ENCODE results near the gene ATE1. TPM values are rescaled to one million over a fixed set of nuclear protein-coding genes. Genes with fewer than 3 reads are reported as not detected.
"Not testable (repeated sequence)": the region's sequence is repeated elsewhere in the genome, so short reads cannot be mapped to it uniquely, and the experiment has no call there.

ATE1 gene
- polyA plus RNA-seq, 2 donors, result 3.7 to 6.8 TPM

DNA sequence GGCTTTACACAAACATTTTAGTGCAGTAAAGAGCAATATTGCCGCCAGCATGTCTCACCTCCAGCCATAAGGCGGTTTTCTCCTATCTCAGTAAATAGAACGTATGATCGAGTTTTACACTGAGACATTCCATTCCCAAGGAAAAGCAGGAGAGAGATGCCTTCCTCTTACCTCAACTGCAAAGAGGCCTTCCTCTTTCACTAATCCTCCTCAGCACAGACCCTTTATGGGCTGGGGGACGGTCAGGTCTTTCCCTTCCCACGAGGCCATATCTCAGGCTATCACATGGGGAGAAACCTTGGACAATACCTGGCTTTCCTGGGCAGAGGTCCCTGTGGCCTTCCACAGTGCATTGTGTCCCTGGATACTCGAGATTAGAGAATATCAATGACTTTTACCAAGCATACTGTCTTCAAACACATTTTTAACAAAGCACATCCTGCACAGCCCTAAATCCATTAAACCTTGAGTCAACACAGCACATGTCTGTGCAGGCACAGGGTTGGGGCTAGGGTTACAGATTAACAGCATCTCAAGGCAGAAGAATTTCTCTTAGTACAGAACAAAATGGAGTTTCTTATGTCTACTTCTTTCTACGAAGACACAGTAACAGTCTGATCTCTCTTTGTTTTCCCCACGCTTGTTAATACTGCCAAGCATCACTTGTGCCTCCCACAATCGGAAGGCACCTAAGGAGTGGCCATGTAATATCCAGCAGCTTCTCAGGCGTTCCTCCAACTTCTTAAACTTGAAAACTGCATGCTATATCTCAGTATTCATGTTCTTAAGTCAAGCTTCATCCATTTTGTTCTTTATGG, 2.6 kb upstream of the ATE1 start:
- H3K27me3 ChIP-seq (ENCODE audit: control insufficient read depth in 1 of 2, insufficient read depth in 2 of 2, low read length in 2 of 2); H3K9me3 ChIP-seq (ENCODE audit: control insufficient read depth in 2 of 2, insufficient read depth in 1 of 2, low read depth in 1 of 2, low read length in 1 of 2); H3K36me3 ChIP-seq (ENCODE audit: control insufficient read depth in 2 of 2, insufficient read depth in 2 of 2, low read length in 1 of 2); H3K4me3 ChIP-seq (ENCODE audit: low read depth in 1 of 2, low read length in 2 of 2); H3K4me1 ChIP-seq (ENCODE audit: control insufficient read depth in 2 of 2, insufficient read depth in 2 of 2, low read length in 1 of 2): not testable (repeated sequence)
- 49 to 50% methylated on average over 11 of the region's 11 CpGs for WGBS, 2 donors
- peak overlapping the region in 1 of 2 donors; percentile 40 for H3K27ac ChIP-seq (ENCODE audit: low read depth in 2 of 2, low read length in 1 of 2)

DNA sequence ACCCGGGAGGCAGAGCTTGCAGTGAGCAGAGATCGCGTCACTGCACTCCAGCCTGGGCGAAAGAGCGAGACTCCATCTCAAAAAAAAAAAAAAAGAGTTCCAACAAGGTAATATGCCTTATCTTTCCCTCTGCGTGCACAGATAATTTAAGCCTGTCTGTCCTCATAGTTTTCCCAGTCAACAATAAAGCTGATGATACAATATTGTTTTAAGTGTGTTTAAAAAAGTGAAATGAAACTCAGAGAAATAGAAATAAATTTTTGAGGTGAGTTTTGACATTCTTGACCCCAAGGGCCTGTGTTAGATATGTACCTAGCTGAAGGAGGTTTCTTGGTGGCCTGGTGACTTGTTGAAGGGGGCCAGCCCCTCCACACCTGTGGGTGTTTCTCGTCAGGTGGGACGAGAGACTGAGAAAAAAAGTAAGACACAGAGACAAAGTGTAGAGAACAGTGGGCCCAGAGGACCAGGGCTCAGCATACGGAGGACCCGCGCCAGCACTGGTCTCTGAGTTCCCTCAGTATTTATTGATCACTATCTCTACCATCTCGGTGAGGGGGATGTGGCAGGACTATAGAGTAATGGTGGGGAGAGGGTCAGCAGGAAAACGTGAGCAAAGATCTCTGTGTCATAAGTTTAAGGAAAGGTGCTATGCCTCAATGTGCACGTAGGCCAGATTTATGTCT, 1.9 kb upstream of the ATE1 start:
- H3K27me3 ChIP-seq (ENCODE audit: control insufficient read depth in 1 of 2, insufficient read depth in 2 of 2, low read length in 2 of 2); H3K4me3 ChIP-seq (ENCODE audit: low read depth in 1 of 2, low read length in 2 of 2); H3K36me3 ChIP-seq (ENCODE audit: control insufficient read depth in 2 of 2, insufficient read depth in 2 of 2, low read length in 1 of 2); H3K4me1 ChIP-seq (ENCODE audit: control insufficient read depth in 2 of 2, insufficient read depth in 2 of 2, low read length in 1 of 2); H3K9me3 ChIP-seq (ENCODE audit: control insufficient read depth in 2 of 2, insufficient read depth in 1 of 2, low read depth in 1 of 2, low read length in 1 of 2): not testable (repeated sequence)
- WGBS, 2 donors, result 81 to 82% methylated on average over 14 of the region's 14 CpGs
- peak overlapping the region in 1 of 2 donors; percentile 40 for H3K27ac ChIP-seq (ENCODE audit: low read depth in 2 of 2, low read length in 1 of 2)

DNA sequence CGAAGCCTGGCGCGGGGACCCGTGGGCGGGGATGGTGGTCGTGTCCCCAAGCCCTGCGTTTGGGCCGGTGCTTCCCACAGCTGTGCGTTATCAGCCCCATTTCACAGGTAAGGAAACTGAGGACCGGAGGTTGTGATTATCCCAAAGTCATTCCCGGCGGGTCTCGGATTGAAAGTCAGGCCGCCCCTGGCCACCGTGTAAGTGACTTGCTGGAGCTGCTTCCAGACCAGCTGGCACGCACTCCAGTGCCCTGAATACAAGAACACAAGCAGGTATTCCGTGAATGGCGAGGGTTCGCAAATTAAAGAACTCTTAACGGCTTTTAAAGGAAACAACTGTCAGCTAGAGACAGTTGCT, 675 bp upstream of the ATE1 start:
- Histone ChIP-seq H3K36me3 (ENCODE audit: control insufficient read depth in 2 of 2, insufficient read depth in 2 of 2, low read length in 1 of 2) (no peaks in the 10 kb centered on the region), H3K4me1 (ENCODE audit: control insufficient read depth in 2 of 2, insufficient read depth in 2 of 2, low read length in 1 of 2) (peaks cover 0 to 4% of the 10 kb centered on the region in 2 donors), H3K27ac (ENCODE audit: low read depth in 2 of 2, low read length in 1 of 2) (peak overlapping the region; percentile 93 to 98), H3K9me3 (ENCODE audit: control insufficient read depth in 2 of 2, insufficient read depth in 1 of 2, low read depth in 1 of 2, low read length in 1 of 2) (no peaks in the 10 kb centered on the region), H3K4me3 (ENCODE audit: low read depth in 1 of 2, low read length in 2 of 2) (peak overlapping the region; percentile 75 to 94), H3K27me3 (ENCODE audit: control insufficient read depth in 1 of 2, insufficient read depth in 2 of 2, low read length in 2 of 2) (no peaks in the 10 kb centered on the region)
- WGBS, 2 donors, result 1 to 2% methylated on average over 20 of the region's 20 CpGs

DNA sequence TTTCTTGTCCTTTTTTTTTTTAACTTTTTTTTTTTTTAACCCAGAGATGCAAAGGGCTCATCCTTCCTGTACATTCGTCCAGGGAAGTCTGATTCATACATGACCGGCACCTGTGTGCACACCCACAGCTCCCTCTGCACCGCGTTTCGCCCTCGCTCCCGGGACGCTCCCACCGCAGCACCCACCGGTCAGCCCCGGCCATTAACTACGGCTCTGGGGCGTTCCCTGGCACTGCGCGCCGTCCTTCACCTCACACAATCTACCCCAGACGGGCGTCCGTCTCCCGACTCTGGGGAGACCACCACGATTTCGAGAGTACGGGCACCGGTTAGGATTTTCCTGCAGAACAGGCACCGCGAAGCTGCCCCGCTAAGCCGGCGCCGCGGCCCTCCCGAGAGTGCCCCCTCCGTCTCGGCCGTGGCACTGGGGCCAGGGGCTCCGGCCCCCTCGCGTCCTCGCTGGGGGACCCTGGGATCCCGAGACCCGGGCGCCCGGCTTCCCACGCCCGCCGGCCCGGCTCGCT, 452 bp downstream of the ATE1 start:
- H3K27ac ChIP-seq (ENCODE audit: low read depth in 2 of 2, low read length in 1 of 2), result peak overlapping the region; percentile 93 to 98
- peaks cover 0 to 2% of the 10 kb centered on the region in 2 donors for H3K36me3 ChIP-seq (ENCODE audit: control insufficient read depth in 2 of 2, insufficient read depth in 2 of 2, low read length in 1 of 2)
- H3K9me3 ChIP-seq (ENCODE audit: control insufficient read depth in 2 of 2, insufficient read depth in 1 of 2, low read depth in 1 of 2, low read length in 1 of 2), result no peaks in the 10 kb centered on the region
- WGBS, 2 donors, result 1% methylated on average over 45 to 48 of the region's 48 CpGs
- H3K4me3 ChIP-seq (ENCODE audit: low read depth in 1 of 2, low read length in 2 of 2), result peak overlapping the region; percentile 75 to 94
- peaks cover 0 to 4% of the 10 kb centered on the region in 2 donors for H3K4me1 ChIP-seq (ENCODE audit: control insufficient read depth in 2 of 2, insufficient read depth in 2 of 2, low read length in 1 of 2)
- no peaks in the 10 kb centered on the region for H3K27me3 ChIP-seq (ENCODE audit: control insufficient read depth in 1 of 2, insufficient read depth in 2 of 2, low read length in 2 of 2)

DNA sequence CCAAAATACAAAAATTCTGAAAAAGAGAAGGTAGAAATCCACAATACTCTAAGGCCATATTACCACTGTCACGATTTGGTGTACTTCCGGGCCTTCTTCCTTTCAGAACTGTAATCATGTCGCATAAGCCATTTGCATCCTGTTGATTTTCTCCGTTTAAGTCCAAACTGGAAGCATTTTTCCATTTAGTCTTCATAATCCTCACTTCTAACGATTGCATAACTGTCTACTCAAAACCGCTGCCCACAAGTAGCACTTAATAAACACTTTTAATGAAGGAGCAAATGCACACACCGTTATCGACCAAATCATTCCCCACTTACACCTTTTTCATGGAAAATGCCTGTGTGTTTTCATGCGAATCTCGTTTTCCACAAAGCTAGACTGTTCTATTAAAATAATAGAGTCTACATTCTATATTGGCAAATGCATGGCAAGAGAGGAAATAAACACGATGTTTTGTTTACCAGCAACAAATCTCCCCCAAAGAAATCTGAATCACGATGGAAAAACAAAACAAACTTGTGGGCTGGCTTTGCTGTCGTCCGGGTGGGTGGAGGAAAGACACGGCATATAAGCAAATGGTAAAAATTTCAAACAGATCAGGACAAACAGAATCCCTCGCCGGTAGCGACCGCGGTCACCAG, 1.0 kb downstream of the ATE1 start:
- H3K36me3 ChIP-seq (ENCODE audit: control insufficient read depth in 2 of 2, insufficient read depth in 2 of 2, low read length in 1 of 2), result peaks cover 0 to 2% of the 10 kb centered on the region in 2 donors
- no peaks in the 10 kb centered on the region for H3K27me3 ChIP-seq (ENCODE audit: control insufficient read depth in 1 of 2, insufficient read depth in 2 of 2, low read length in 2 of 2)
- no peaks in the 10 kb centered on the region for H3K9me3 ChIP-seq (ENCODE audit: control insufficient read depth in 2 of 2, insufficient read depth in 1 of 2, low read depth in 1 of 2, low read length in 1 of 2)
- WGBS, 2 donors, result 1% methylated on average over 20 of the region's 20 CpGs
- H3K27ac ChIP-seq (ENCODE audit: low read depth in 2 of 2, low read length in 1 of 2), result peak overlapping the region; percentile 93 to 98
- H3K4me3 ChIP-seq (ENCODE audit: low read depth in 1 of 2, low read length in 2 of 2), result peak overlapping the region; percentile 75 to 94
- H3K4me1 ChIP-seq (ENCODE audit: control insufficient read depth in 2 of 2, insufficient read depth in 2 of 2, low read length in 1 of 2), result peaks cover 0 to 4% of the 10 kb centered on the region in 2 donors

DNA sequence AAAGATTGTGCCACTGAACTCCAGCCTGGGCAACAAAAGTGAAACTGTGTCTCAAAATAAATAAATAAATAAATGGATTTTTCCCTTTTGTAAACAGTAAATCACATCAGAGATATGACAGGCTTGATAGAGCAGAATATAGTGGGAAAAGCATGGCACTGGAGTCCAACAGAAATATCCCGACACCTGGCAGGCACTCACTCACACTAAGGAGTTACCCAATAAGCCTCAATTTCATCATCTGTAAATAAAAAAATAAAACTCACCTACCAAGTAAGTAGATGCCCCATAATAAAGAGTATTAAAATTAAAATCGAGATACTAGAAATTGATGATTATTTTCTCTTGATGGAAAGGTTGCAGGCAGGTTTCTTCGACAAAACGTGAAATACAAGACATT, 1.7 kb downstream of the ATE1 start:
- Histone ChIP-seq H3K9me3 (ENCODE audit: control insufficient read depth in 2 of 2, insufficient read depth in 1 of 2, low read depth in 1 of 2, low read length in 1 of 2) (no peaks in the 10 kb centered on the region), H3K4me3 (ENCODE audit: low read depth in 1 of 2, low read length in 2 of 2) (no peak overlapping the region), H3K27me3 (ENCODE audit: control insufficient read depth in 1 of 2, insufficient read depth in 2 of 2, low read length in 2 of 2) (no peaks in the 10 kb centered on the region), H3K27ac (ENCODE audit: low read depth in 2 of 2, low read length in 1 of 2) (no peak overlapping the region), H3K4me1 (ENCODE audit: control insufficient read depth in 2 of 2, insufficient read depth in 2 of 2, low read length in 1 of 2) (peaks cover 0 to 4% of the 10 kb centered on the region in 2 donors), H3K36me3 (ENCODE audit: control insufficient read depth in 2 of 2, insufficient read depth in 2 of 2, low read length in 1 of 2) (peaks cover 0 to 5% of the 10 kb centered on the region in 2 donors)
- 80 to 83% methylated on average over 4 of the region's 4 CpGs for WGBS, 2 donors

DNA sequence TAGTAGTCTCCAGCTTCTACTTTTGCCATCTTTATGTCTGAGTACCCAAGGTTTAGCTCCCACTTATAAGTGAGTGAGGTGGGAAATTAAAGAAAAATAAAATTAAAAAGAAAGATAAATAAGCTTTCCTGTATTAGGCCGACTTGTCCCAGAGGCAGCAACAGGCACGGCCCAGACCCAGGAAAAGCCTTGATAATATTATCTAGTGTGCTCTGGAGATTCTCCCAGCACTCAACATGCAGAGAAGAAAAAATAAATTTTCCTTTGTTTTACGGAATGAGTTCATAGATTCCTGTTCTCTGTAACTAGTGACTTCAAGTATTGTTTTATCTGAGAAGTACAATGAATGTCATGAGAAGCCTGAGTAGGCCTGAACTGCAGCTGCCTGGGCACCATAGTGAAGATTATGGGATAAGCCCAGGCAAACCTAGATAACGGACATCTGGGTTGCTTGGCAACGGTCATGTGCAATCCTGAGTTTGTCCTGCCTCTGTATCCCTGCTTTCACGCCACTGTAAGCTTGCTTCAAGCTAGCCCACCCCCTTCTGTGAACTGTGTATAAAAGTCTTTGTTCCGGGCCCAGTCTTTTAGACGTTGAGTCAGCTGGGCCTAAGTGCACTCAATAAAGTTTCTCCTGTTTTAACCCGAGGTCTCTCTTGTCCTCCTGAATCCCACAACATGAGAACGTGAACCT, 6.4 kb downstream of the ATE1 start:
- no peaks in the 10 kb centered on the region for H3K27me3 ChIP-seq (ENCODE audit: control insufficient read depth in 1 of 2, insufficient read depth in 2 of 2, low read length in 2 of 2)
- WGBS, 2 donors, result 72 to 73% methylated on average over 10 of the region's 10 CpGs
- H3K27ac ChIP-seq (ENCODE audit: low read depth in 2 of 2, low read length in 1 of 2), result no peak overlapping the region
- H3K36me3 ChIP-seq (ENCODE audit: control insufficient read depth in 2 of 2, insufficient read depth in 2 of 2, low read length in 1 of 2), result peaks cover 0 to 7% of the 10 kb centered on the region in 2 donors
- H3K4me3 ChIP-seq (ENCODE audit: low read depth in 1 of 2, low read length in 2 of 2), result no peak overlapping the region
- no peaks in the 10 kb centered on the region for H3K9me3 ChIP-seq (ENCODE audit: control insufficient read depth in 2 of 2, insufficient read depth in 1 of 2, low read depth in 1 of 2, low read length in 1 of 2)
- no peaks in the 10 kb centered on the region for H3K4me1 ChIP-seq (ENCODE audit: control insufficient read depth in 2 of 2, insufficient read depth in 2 of 2, low read length in 1 of 2)

DNA sequence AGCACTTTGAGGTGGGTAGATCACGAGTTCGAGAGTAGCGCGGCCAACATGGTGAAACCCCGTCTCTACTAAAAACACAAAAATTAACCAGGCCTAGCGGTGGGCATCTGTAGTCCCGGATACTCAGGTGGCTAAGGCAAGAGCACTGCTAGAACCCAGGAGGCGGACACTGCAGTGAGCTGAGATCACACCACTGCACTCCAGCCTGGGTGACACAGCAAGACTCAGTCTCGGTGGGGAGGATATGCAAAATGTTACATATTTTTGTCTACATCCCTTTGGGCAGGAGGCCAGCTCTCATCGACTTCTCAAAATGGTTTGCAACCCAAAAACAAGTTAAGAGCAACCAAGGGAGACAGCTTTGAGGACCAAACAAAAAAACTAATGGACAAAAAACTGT, 8.2 kb downstream of the ATE1 start:
- peaks cover 0 to 7% of the 10 kb centered on the region in 2 donors for H3K36me3 ChIP-seq (ENCODE audit: control insufficient read depth in 2 of 2, insufficient read depth in 2 of 2, low read length in 1 of 2)
- H3K9me3 ChIP-seq (ENCODE audit: control insufficient read depth in 2 of 2, insufficient read depth in 1 of 2, low read depth in 1 of 2, low read length in 1 of 2), result no peaks in the 10 kb centered on the region
- no peaks in the 10 kb centered on the region for H3K27me3 ChIP-seq (ENCODE audit: control insufficient read depth in 1 of 2, insufficient read depth in 2 of 2, low read length in 2 of 2)
- WGBS, 2 donors, result 89 to 94% methylated on average over 10 of the region's 10 CpGs
- no peaks in the 10 kb centered on the region for H3K4me1 ChIP-seq (ENCODE audit: control insufficient read depth in 2 of 2, insufficient read depth in 2 of 2, low read length in 1 of 2)
- no peak overlapping the region for H3K27ac ChIP-seq (ENCODE audit: low read depth in 2 of 2, low read length in 1 of 2)
- no peak overlapping the region for H3K4me3 ChIP-seq (ENCODE audit: low read depth in 1 of 2, low read length in 2 of 2)

DNA sequence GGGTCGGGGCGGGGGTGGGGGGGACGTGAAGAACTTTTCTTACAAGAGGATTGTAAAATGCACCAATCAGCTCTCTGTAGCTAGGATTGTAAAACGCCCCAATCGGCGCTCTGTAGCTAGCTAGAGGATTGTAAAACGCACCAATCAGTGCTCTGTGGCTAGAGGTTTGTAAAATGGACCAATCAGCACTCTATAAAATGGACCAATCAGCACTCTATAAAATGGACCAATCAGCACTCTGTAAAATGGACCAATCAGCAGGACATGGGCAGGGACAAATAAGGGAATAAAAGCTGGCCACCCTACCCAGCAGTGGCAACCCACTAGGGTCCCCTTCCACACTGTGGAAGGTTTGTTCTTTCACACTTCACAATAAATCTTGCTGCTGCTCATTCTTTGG, 9.0 kb downstream of the ATE1 start:
- 97% methylated on average over 7 of the region's 7 CpGs for WGBS, 2 donors
- H3K36me3 ChIP-seq (ENCODE audit: control insufficient read depth in 2 of 2, insufficient read depth in 2 of 2, low read length in 1 of 2); H3K4me1 ChIP-seq (ENCODE audit: control insufficient read depth in 2 of 2, insufficient read depth in 2 of 2, low read length in 1 of 2); H3K9me3 ChIP-seq (ENCODE audit: control insufficient read depth in 2 of 2, insufficient read depth in 1 of 2, low read depth in 1 of 2, low read length in 1 of 2); H3K27ac ChIP-seq (ENCODE audit: low read depth in 2 of 2, low read length in 1 of 2); H3K4me3 ChIP-seq (ENCODE audit: low read depth in 1 of 2, low read length in 2 of 2); H3K27me3 ChIP-seq (ENCODE audit: control insufficient read depth in 1 of 2, insufficient read depth in 2 of 2, low read length in 2 of 2): not testable (repeated sequence)
